H9 (cell line): ENCODE data around the gene CREG2. TPM values are rescaled to one million over a fixed set of nuclear protein-coding genes. Genes with fewer than 3 reads are reported as not detected.

Experiments used
- DNase-seq: peaks from one replicate; pipeline ENCODE4 v3.0.0-alpha.2; 2017
- H2AFZ ChIP-seq: one replicate; pipeline ENCODE4 v1.6.1; 2013; ENCODE audit warnings: mild to moderate bottlenecking, low read length, control low read depth, moderate library complexity
- H2AK5ac ChIP-seq: 2 replicates; pipeline ENCODE4 v1.6.1; 2013; ENCODE audit warnings: low read length, control low read depth, mixed read lengths; ENCODE audit not compliant: insufficient read length
- H2BK120ac ChIP-seq: one replicate; pipeline ENCODE4 v1.6.1; 2013; ENCODE audit warnings: low read depth, mild to moderate bottlenecking, low read length, control low read depth, inconsistent platforms; ENCODE audit not compliant: poor library complexity, severe bottlenecking
- H2BK12ac ChIP-seq: 2 replicates; pipeline ENCODE4 v1.6.1; 2013; ENCODE audit warnings: low read length, control low read depth, mixed read lengths, low read depth; ENCODE audit not compliant: insufficient read length
- H2BK15ac ChIP-seq: 2 replicates; pipeline ENCODE4 v1.6.1; 2013; ENCODE audit warnings: low read depth, low read length, control low read depth
- H2BK20ac ChIP-seq: one replicate; pipeline ENCODE4 v1.6.1; 2013; ENCODE audit warnings: low read depth, mild to moderate bottlenecking, low read length, control low read depth, inconsistent platforms; ENCODE audit not compliant: poor library complexity, severe bottlenecking
- H2BK5ac ChIP-seq: 2 replicates; pipeline ENCODE4 v1.6.1; 2013; ENCODE audit warnings: low read length, control low read depth, mixed read lengths; ENCODE audit not compliant: insufficient read length
- H3K14ac ChIP-seq: 2 replicates; pipeline ENCODE4 v1.6.1; 2013; ENCODE audit warnings: low read length, control low read depth; ENCODE audit not compliant: insufficient read depth
- H3K18ac ChIP-seq: 2 replicates; pipeline ENCODE4 v1.6.1; 2013; ENCODE audit warnings: low read depth, mild to moderate bottlenecking, mixed read lengths, low read length, control low read depth; ENCODE audit not compliant: insufficient read length
- H3K23ac ChIP-seq: 2 replicates; pipeline ENCODE4 v1.6.1; 2013; ENCODE audit warnings: low read length, control low read depth, mixed read lengths, low read depth; ENCODE audit not compliant: insufficient read length
- H3K23me2 ChIP-seq: 2 replicates; pipeline ENCODE4 v1.6.1; 2013; ENCODE audit warnings: low read depth, mild to moderate bottlenecking, mixed read lengths, low read length, control low read depth; ENCODE audit not compliant: insufficient read length, poor library complexity, severe bottlenecking
- H3K27ac ChIP-seq: 2 replicates; pipeline ENCODE4 v1.5.1; 2013; ENCODE audit warnings: low read length, control low read depth, mixed read lengths, low read depth; ENCODE audit not compliant: insufficient read length
- H3K27me3 ChIP-seq: 2 replicates; pipeline ENCODE4 v1.6.1; 2013; ENCODE audit warnings: low read length, control low read depth, inconsistent platforms; ENCODE audit not compliant: insufficient read depth
- H3K4ac ChIP-seq: 2 replicates; pipeline ENCODE4 v1.6.1; 2013; ENCODE audit warnings: low read depth, mild to moderate bottlenecking, control low read depth, inconsistent platforms, low read length, moderate library complexity
- H3K4me1 ChIP-seq: 2 replicates; pipeline ENCODE4 v1.6.1; 2013; ENCODE audit warnings: low read length, control low read depth, inconsistent platforms; ENCODE audit not compliant: insufficient read depth
- H3K4me2 ChIP-seq: 2 replicates; pipeline ENCODE4 v1.6.1; 2013; ENCODE audit warnings: low read length, control low read depth, mixed read lengths; ENCODE audit not compliant: insufficient read length, insufficient read depth
- H3K56ac ChIP-seq: 2 replicates; pipeline ENCODE4 v1.6.1; 2013; ENCODE audit warnings: low read depth, mild to moderate bottlenecking, mixed read lengths, low read length, control low read depth; ENCODE audit not compliant: insufficient read length
- H3K79me1 ChIP-seq: 2 replicates; pipeline ENCODE4 v1.6.1; 2013; ENCODE audit warnings: low read depth, mild to moderate bottlenecking, moderate library complexity, low read length, control low read depth, inconsistent platforms; ENCODE audit not compliant: insufficient read depth, poor library complexity, severe bottlenecking
- H3K79me2 ChIP-seq: 2 replicates; pipeline ENCODE4 v1.6.1; 2013; ENCODE audit warnings: low read length, control low read depth, inconsistent platforms; ENCODE audit not compliant: insufficient read depth
- H3K9ac ChIP-seq: 2 replicates; pipeline ENCODE4 v1.6.1; 2013; ENCODE audit warnings: low read length, control low read depth, mixed read lengths; ENCODE audit not compliant: insufficient read length; ENCODE audit errors: extremely low read depth
- H3K9me3 ChIP-seq: one replicate; pipeline ENCODE4 v1.6.1; 2013; ENCODE audit warnings: low read depth, low read length, inconsistent platforms; ENCODE audit not compliant: control insufficient read depth
- H3T11ph ChIP-seq: one replicate; pipeline ENCODE4 v1.6.1; 2013; ENCODE audit warnings: mild to moderate bottlenecking, low read length, control low read depth, inconsistent platforms
- H4K20me1 ChIP-seq: one replicate; pipeline ENCODE4 v1.6.1; 2013; ENCODE audit not compliant: control insufficient read depth, insufficient read length, insufficient read depth
- H4K5ac ChIP-seq: 2 replicates; pipeline ENCODE4 v1.6.1; 2013; ENCODE audit warnings: low read depth, mild to moderate bottlenecking, mixed read lengths, low read length, control low read depth; ENCODE audit not compliant: insufficient read length
- H4K8ac ChIP-seq: replicated peaks from 2 replicates; pipeline ENCODE4 v1.6.1; 2013; ENCODE audit warnings: low read length, control low read depth, mixed read lengths, low read depth; ENCODE audit not compliant: insufficient read length
- H4K91ac ChIP-seq: 2 replicates; pipeline ENCODE4 v1.6.1; 2013; ENCODE audit warnings: low read depth, mild to moderate bottlenecking, moderate library complexity, mixed read lengths, low read length, control low read depth; ENCODE audit not compliant: insufficient read length
- H3K27ac Mint-ChIP-seq, 3 experiments: 2 replicates in 2 of 3; 3 replicates in 1 of 3; pipeline ENCODE4 v1.8.0; 2020 to 2021; ENCODE audit warnings: mixed read lengths in 3 of 3, mild to moderate bottlenecking in 1 of 3, moderate library complexity in 1 of 3
- H3K27me3 Mint-ChIP-seq: 2 replicates; pipeline ENCODE4 v1.8.0; 2021; ENCODE audit warnings: low read depth, mild to moderate bottlenecking, moderate library complexity, mixed read lengths
- H3K36me3 Mint-ChIP-seq, 3 experiments: 2 replicates in 2 of 3; 3 replicates in 1 of 3; pipeline ENCODE4 v1.8.0; 2020 to 2021; ENCODE audit warnings: low read depth in 3 of 3, mixed read lengths in 3 of 3; ENCODE audit not compliant: insufficient read depth in 1 of 3
- H3K4me1 Mint-ChIP-seq, 2 experiments: 2 replicates each; pipeline ENCODE4 v1.8.0; 2020; ENCODE audit warnings: mixed read lengths in 2 of 2
- H3K4me3 Mint-ChIP-seq, 2 experiments: 2 replicates in 1 of 2; 3 replicates in 1 of 2; pipeline ENCODE4 v1.8.0; 2020 to 2021; ENCODE audit warnings: mild to moderate bottlenecking in 2 of 2, mixed read lengths in 2 of 2, moderate library complexity in 1 of 2
- H3K9me3 Mint-ChIP-seq, 2 experiments: 2 replicates in 1 of 2; 3 replicates in 1 of 2; pipeline ENCODE4 v1.8.0; 2020; ENCODE audit warnings: mild to moderate bottlenecking in 2 of 2, mixed read lengths in 2 of 2, moderate library complexity in 1 of 2
- WGBS: extraction: QIAGEN DNeasy Blood & Tissue Kit; methylation state at CpG from one replicate; pipeline ENCODE4 v1.1.7; 2013; ENCODE audit warnings: missing lambda C conversion rate, low lambda C conversion rate, mixed read lengths; ENCODE audit not compliant: insufficient read length; ENCODE audit errors: extremely low coverage; 5-methylcytosine and 5-hydroxymethylcytosine counted together
- total RNA-seq: library from RNA; stranded (reverse); gene quantifications from 2 replicates; pipeline ENCODE4 v1.2.1, GENCODE V29; 2021
- TF ChIP-seq, protein P1 (sequence below): fragments of 200-600 bp; sonication (generic); conservative IDR thresholded peaks from 3 replicates; pipeline ENCODE4 v1.8.0; 2021; ENCODE audit warnings: antibody characterized with exemption, mild to moderate bottlenecking

Gene CREG2
- total RNA-seq, 1 experiment from 2014 or later: 0.77 TPM

DNA sequence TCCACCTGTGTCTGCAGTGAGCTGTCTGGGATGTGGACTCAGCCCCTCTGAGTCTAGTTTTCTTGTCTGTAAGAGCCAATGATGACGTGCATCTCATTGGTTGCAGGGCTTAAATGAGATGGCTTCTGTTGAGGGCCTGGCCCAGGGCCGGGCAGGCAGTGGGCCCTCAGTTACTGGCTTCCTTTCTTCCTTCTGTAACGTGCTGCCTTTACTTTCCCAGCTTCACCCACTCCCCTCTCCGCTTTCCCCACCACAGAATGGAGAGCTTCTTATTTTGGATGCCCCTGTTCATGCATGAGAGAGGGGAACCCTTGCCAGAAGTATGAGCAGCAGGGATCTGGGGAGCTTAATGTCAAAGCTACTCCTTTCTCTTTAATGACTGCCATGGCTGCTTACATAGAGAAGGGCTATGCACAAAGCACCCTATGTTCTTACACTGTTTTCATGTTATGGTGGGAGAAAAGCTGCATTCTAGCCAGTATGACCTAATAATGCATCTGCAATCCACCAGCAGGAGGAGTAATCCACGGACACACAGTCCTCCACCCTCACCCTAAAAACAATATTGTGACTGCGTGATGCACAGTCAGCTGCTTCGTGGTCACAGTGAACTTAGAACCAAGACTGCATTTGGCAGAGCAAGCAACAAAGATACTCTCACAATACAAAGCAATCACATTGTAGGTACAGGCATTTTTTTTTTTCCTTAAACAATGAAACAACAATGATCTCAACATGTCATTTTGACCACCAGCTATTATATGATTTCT is 37.2 kb downstream of the CREG2 start:
- Histone ChIP-seq H3K18ac (no peak overlapping the region), H3K4me1 (no peaks in the 10 kb centered on the region), H4K5ac (no peak overlapping the region), H2BK20ac (no peak overlapping the region), H2BK15ac (no peak overlapping the region), H4K8ac (no peak overlapping the region), H3K14ac (no peak overlapping the region), H2BK120ac (no peak overlapping the region), H2BK12ac (no peak overlapping the region), H3K9me3 (no peaks in the 10 kb centered on the region), H3K23me2 (no peaks in the 10 kb centered on the region), H3K9ac (no peak overlapping the region), H3K4ac (no peak overlapping the region), H3K79me1 (no peaks in the 10 kb centered on the region), H2AK5ac (no peak overlapping the region), H3K27ac (no peak overlapping the region), H4K20me1 (no peaks in the 10 kb centered on the region), H3K27me3 (no peaks in the 10 kb centered on the region), H3K56ac (no peak overlapping the region), H3K23ac (no peak overlapping the region), H2AFZ (no peak overlapping the region), H2BK5ac (no peak overlapping the region), H3K4me2 (no peak overlapping the region), H4K91ac (no peak overlapping the region), H3K79me2 (no peaks in the 10 kb centered on the region), H3T11ph (no peak overlapping the region)
- no peak overlapping the region for H3K4me3 Mint-ChIP-seq
- peaks cover 6% of the 10 kb centered on the region in 2 experiments; a peak in 2 of 4 replicates for H3K4me1 Mint-ChIP-seq
- peak overlapping the region in 1 of 3 experiments; percentile 72; a peak in 2 of 7 replicates for H3K27ac Mint-ChIP-seq
- WGBS: no CpG with 5 or more reads among the region's 7 CpGs
- H3K27me3 Mint-ChIP-seq: peaks cover 3% of the 10 kb centered on the region; the same call in 1 of the 2 replicates
- no peaks in the 10 kb centered on the region for H3K36me3 Mint-ChIP-seq
- DNase-seq: no peak
- TF ChIP-seq, protein P1, sequence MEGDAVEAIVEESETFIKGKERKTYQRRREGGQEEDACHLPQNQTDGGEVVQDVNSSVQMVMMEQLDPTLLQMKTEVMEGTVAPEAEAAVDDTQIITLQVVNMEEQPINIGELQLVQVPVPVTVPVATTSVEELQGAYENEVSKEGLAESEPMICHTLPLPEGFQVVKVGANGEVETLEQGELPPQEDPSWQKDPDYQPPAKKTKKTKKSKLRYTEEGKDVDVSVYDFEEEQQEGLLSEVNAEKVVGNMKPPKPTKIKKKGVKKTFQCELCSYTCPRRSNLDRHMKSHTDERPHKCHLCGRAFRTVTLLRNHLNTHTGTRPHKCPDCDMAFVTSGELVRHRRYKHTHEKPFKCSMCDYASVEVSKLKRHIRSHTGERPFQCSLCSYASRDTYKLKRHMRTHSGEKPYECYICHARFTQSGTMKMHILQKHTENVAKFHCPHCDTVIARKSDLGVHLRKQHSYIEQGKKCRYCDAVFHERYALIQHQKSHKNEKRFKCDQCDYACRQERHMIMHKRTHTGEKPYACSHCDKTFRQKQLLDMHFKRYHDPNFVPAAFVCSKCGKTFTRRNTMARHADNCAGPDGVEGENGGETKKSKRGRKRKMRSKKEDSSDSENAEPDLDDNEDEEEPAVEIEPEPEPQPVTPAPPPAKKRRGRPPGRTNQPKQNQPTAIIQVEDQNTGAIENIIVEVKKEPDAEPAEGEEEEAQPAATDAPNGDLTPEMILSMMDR: peak; percentile 37
- H3K9me3 Mint-ChIP-seq: no peaks in the 10 kb centered on the region
